Adrenal gland (tissue), 12 donors: ENCODE measurements around the gene C6orf141. TPM values are rescaled to one million over a fixed set of nuclear protein-coding genes. Genes with fewer than 3 reads are reported as not detected.

Experiments used
- DNase-seq, 7 donors: peaks; one replicate each; pipeline ENCODE4 v3.0.0-alpha.2; 2019 to 2020
- H3K27ac ChIP-seq, 5 donors: fragments of 200-600 bp; sonication (generic) in 4 of 5; 1 replicate in 3 of 5; 2 replicates in 2 of 5; pipeline versions ENCODE4 v1.5.1 to v1.8.0; 2016 to 2020; ENCODE audit warnings: mild to moderate bottlenecking in 1 of 5
- H3K27me3 ChIP-seq: fragments of 200-600 bp; 2 replicates; pipeline ENCODE4 v1.8.0; 2021
- H3K36me3 ChIP-seq, 2 donors: fragments of 200-600 bp; replicated peaks in 1 of 2; 1 replicate in 1 of 2; 2 replicates in 1 of 2; pipeline versions ENCODE4 v1.5.1 to v1.8.0; 2018 to 2022
- H3K4me1 ChIP-seq, 2 donors: fragments of 200-600 bp; replicated peaks in 1 of 2; 1 replicate in 1 of 2; 2 replicates in 1 of 2; pipeline versions ENCODE4 v1.5.1 to v1.8.0; 2018 to 2021
- H3K4me3 ChIP-seq, 4 donors: fragments of 200-600 bp; sonication (generic) in 3 of 4; one replicate each; pipeline ENCODE4 v1.5.1; 2016 to 2018
- H3K9me3 ChIP-seq, 3 donors: fragments of 200-600 bp; sonication (generic) in 1 of 3; replicated peaks in 1 of 3; 1 replicate in 2 of 3; 2 replicates in 1 of 3; pipeline versions ENCODE4 v1.5.1 to v1.8.0; 2016 to 2021
- CTCF ChIP-seq, 6 experiments: fragments of 450-650 bp in 4 of 6; fragments of 200-600 bp in 2 of 6; sonication (generic) in 1 of 6; IDR thresholded peaks; 1 replicate in 5 of 6; 2 replicates in 1 of 6; pipeline versions ENCODE4 v1.5.1 to v1.8.0; 2016 to 2021; ENCODE audit warnings: antibody characterized with exemption in 6 of 6, mild to moderate bottlenecking in 2 of 6, moderate library complexity in 1 of 6
- POLR2A ChIP-seq, 2 donors: fragments of 450-650 bp; IDR thresholded peaks; one replicate each; pipeline ENCODE4 v1.6.1; 2017; ENCODE audit warnings: antibody characterized with exemption in 2 of 2, mild to moderate bottlenecking in 2 of 2, moderate library complexity in 1 of 2
- WGBS, 4 donors: extraction: QIAGEN DNeasy Blood & Tissue Kit in 2 of 4; methylation state at CpG; one replicate each; pipeline versions ENCODE4 v1.1.5 to v1.1.7; 2013 to 2017; 5-methylcytosine and 5-hydroxymethylcytosine counted together
- intact Hi-C, 2 donors: fragments of 100-400 bp; cut with DNase I; formaldehyde crosslinking; loops; one replicate each; pipeline versions ENCODE4 v1.14.1 to v1.15.0; 2022 to 2023
- polyA plus RNA-seq, 3 donors: library from polyadenylated mRNA; stranded (reverse); fragments of 200-250 nt in 2 of 3; fragments of 350-450 nt in 1 of 3; fragmentation: Illumina TruSeq in 1 of 3; extraction: RNeasy Lipid Tissue Mini Kit (QIAGEN cat#74804) in 1 of 3; gene quantifications; one replicate each; pipeline ENCODE4 v1.2.3, GENCODE V29; 2013 to 2014
- total RNA-seq, 9 donors: library from RNA; depleted of rRNA in 4 of 9; stranded (reverse); fragments of >200 nt in 4 of 9; fragments of 120-200 nt in 1 of 9; fragmentation: NEBNext Ultra II Directional in 1 of 9; extraction: Animal tissue kit (Norgen Biotek cat#: 25700) in 1 of 9; gene quantifications; one replicate each; pipeline versions ENCODE4 v1.1.0 to v1.2.4, GENCODE V29; 2013 to 2023
- donor health status: healthy with polysubstance abuse.
- donor health status: Bipolar disorder and iron deficiency.
- donor health status: DM: yes; HTN: yes; CAD: no.
- donor health status: DM: no; HTN: no; CAD: no.
- donor health status: DM: no; HTN: no; CAD: no.
- donor health status: DM: yes; HTN: yes; CAD: no.

C6orf141 gene
- total and polyA plus RNA-seq, 12 donors = 0.16 to 2.9 (median 1.0) TPM; not detected in 4

DNA sequence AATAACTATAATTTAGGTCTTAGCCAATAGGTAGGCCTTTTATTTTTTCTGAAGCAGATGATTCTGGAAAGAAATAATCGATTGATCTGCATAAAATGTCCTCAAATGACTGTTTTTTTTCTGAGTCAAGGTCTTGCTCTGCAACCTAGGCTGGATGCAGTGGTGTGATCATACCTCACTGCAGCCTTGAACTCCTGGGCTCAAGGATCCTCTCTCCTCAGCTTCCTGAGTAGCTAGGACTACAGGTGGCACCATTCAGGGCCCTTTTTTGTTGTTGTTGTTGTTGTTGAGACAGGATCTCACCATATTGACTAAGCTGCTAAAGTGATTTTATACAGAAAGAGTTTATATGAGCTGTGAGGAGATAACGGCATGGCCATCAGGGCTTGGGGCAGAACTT is 32.5 kb upstream of the C6orf141 start:
- Histone ChIP-seq H3K27me3 (no peaks in the 10 kb centered on the region), H3K36me3 (no peaks in the 10 kb centered on the region), H3K4me1 (no peaks in the 10 kb centered on the region), H3K9me3 (no peaks in the 10 kb centered on the region), H3K4me3 (no peak overlapping the region), H3K27ac (no peak overlapping the region)
- intact Hi-C loops = no loop called here
- WGBS, 4 donors = 74 to 88% (median 84%) methylated on average over 2 of the region's 2 CpGs
- TF ChIP-seq POLR2A (IDR thresholded peaks at IDR 0.05) = no peak
- no peak for DNase-seq

GRCh38 chr6:49519660-49520059 is 30.8 kb upstream of the C6orf141 start:
- H3K4me1 ChIP-seq = no peaks in the 10 kb centered on the region
- H3K4me3 ChIP-seq = no peak overlapping the region
- TF ChIP-seq CTCF (IDR thresholded peaks at IDR 0.05) = no peak
- no peak for TF ChIP-seq POLR2A (IDR thresholded peaks at IDR 0.05)
- no peaks in the 10 kb centered on the region for H3K9me3 ChIP-seq
- no peak for DNase-seq
- intact Hi-C loops = no loop called here
- H3K27ac ChIP-seq = no peak overlapping the region
- 64 to 87% (median 74%) methylated on average over 1 of the region's 1 CpG for WGBS, 4 donors
- H3K36me3 ChIP-seq = no peaks in the 10 kb centered on the region
- H3K27me3 ChIP-seq = no peaks in the 10 kb centered on the region

DNA sequence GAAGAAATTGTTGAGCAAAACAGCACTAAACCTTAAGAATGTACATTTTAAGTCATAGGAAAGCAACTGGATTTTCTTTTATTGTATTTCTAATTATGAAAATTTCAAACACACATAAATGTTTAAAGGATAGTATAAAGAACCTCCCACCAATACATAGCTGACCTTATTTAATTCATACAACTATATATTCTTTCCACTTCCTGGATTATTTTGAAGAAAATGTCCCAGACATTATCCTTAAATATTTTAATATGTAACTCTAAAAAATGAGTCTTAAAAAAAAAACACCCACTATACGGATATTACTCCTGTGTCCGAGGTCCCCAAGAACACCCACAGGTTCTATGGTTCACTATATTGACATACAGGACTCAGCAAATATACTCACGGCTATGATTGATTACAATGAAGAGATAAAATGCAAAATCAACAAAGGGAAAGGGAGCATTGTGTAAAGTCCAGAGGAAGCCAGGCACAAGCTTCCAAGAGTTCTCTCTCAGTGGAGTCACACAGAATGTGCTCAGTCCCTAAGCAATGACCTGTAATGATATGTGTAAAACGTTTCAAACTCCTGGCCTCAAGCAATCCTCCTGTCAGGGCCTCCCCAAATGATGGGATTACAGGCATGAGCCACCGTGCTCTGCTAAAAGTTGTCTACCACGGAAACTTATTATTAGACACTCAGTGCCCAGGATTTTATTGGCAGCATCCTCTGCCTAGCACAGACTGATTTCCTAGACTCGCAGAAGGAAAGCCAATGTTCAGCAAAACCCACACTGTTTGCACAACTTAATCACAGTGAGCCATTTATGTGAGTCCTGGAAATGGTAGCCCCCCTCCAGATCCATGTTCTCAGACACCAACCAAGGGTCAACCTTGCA is 27.5 kb upstream of the C6orf141 start:
- Histone ChIP-seq H3K4me3 (no peak overlapping the region), H3K27me3 (no peaks in the 10 kb centered on the region), H3K27ac (no peak overlapping the region), H3K4me1 (no peaks in the 10 kb centered on the region), H3K36me3 (no peaks in the 10 kb centered on the region), H3K9me3 (no peaks in the 10 kb centered on the region)
- intact Hi-C loops = no loop called here
- TF ChIP-seq POLR2A (IDR thresholded peaks at IDR 0.05) (no peak), CTCF (IDR thresholded peaks at IDR 0.05) (no peak)
- WGBS, 4 donors = 65 to 72% (median 67%) methylated on average over 7 of the region's 7 CpGs
- no peak for DNase-seq

DNA sequence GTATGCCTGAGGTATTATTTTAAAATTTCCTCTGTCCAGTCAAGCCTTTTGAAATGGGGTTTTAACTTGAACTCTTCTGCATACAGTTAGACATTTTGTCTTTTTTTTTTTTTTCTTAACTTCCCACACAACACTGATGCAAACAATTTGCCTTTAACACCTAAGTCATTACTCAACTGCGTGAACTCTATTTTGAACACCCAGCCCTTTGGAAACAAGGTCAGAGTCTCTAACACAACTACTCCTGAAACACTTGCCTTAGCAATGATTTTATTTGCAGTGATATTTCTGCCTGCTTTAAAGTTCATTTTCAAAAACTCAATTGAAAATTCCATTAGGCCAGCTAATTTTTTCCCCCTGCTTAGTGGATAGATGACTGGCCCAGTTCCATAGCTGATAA is 26.6 kb upstream of the C6orf141 start:
- TF ChIP-seq POLR2A (IDR thresholded peaks at IDR 0.05) = no peak
- no peak for TF ChIP-seq CTCF (IDR thresholded peaks at IDR 0.05)
- Histone ChIP-seq H3K4me1 (no peaks in the 10 kb centered on the region), H3K9me3 (no peaks in the 10 kb centered on the region), H3K36me3 (no peaks in the 10 kb centered on the region), H3K27ac (no peak overlapping the region), H3K27me3 (no peaks in the 10 kb centered on the region), H3K4me3 (no peak overlapping the region)
- intact Hi-C loops = no loop called here
- 85 to 100% (median 90%) methylated on average over 1 of the region's 1 CpG for WGBS, 4 donors
- DNase-seq = no peak

DNA sequence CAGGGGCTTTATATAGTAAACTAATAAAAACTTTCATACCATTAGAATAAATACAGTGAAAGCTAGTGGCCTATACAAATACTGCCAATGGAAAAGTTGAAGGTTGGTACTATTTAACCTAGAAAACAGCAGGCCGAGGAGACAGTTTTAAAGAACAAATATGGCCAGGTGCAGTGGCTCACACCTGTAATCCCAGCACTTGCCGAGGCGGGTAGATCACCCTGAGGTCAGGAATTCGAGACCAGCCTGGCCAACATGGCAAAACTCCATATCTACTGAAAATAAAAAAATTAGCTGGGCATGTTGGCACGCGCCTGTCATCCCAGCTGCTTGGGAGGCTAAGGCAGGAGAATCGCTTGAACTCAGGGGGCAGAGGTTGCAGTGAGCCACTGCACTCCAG is 25.9 kb upstream of the C6orf141 start:
- no peak for TF ChIP-seq CTCF (IDR thresholded peaks at IDR 0.05)
- no peak for TF ChIP-seq POLR2A (IDR thresholded peaks at IDR 0.05)
- no peaks in the 10 kb centered on the region for H3K27me3 ChIP-seq
- no peaks in the 10 kb centered on the region for H3K9me3 ChIP-seq
- no peaks in the 10 kb centered on the region for H3K4me1 ChIP-seq
- DNase-seq = no peak
- H3K36me3 ChIP-seq = no peaks in the 10 kb centered on the region
- 84 to 90% (median 84%) methylated on average over 7 of the region's 7 CpGs for WGBS, 4 donors
- H3K27ac ChIP-seq = no peak overlapping the region
- intact Hi-C loops = no loop called here
- no peak overlapping the region for H3K4me3 ChIP-seq
